Measurements from ENCODE around the gene PPRC1. TPM values are rescaled to one million over a fixed set of nuclear protein-coding genes. Genes with fewer than 3 reads are reported as not detected.

PPRC1 gene
- total RNA-seq, 1 experiment from 2014 or later, result 14.7 TPM

GRCh38 chr10:102117391-102118159 is 15.3 kb upstream of the PPRC1 start:
- DNase-seq (ENCODE audit: low read depth), result peak; percentile 80

- DNase-seq (ENCODE audit: low read depth), result no peak
Observed at GRCh38 chr10:102118867-102119266, 14.0 kb upstream of the PPRC1 start.

- DNase-seq (ENCODE audit: low read depth), result peak; percentile 63
Observed at GRCh38 chr10:102119417-102120141, 13.3 kb upstream of the PPRC1 start.

- peak; percentile 71 for DNase-seq (ENCODE audit: low read depth)
Observed at GRCh38 chr10:102120142-102120990, 12.5 kb upstream of the PPRC1 start, which contains the start of gene LDB1. LDB1 (minus strand) TSS chr10:102120368; CDS start chr10:102120110, 258 bp downstream.

- DNase-seq (ENCODE audit: low read depth), result peak; percentile 62
Observed at GRCh38 chr10:102120991-102121738, 11.7 kb upstream of the PPRC1 start.

- no peak for DNase-seq (ENCODE audit: low read depth)
Observed at GRCh38 chr10:102121739-102122372, 11.0 kb upstream of the PPRC1 start.

- DNase-seq (ENCODE audit: low read depth), result no peak
Observed at GRCh38 chr10:102122450-102122849, 10.4 kb upstream of the PPRC1 start.

- DNase-seq (ENCODE audit: low read depth), result no peak
Observed at GRCh38 chr10:102123223-102123622, 9.6 kb upstream of the PPRC1 start.

- DNase-seq (ENCODE audit: low read depth), result peak; percentile 67
Observed at GRCh38 chr10:102131286-102132170, 1.3 kb upstream of the PPRC1 start.

- no peak for DNase-seq (ENCODE audit: low read depth)
Observed at GRCh38 chr10:102132193-102132562, 662 bp upstream of the PPRC1 start.

- DNase-seq (ENCODE audit: low read depth), result peak; percentile 76
Observed at GRCh38 chr10:102133373-102134195, 744 bp downstream of the PPRC1 start.

- no peak for DNase-seq (ENCODE audit: low read depth)
Observed at GRCh38 chr10:102134416-102134815, 1.6 kb downstream of the PPRC1 start.

- DNase-seq (ENCODE audit: low read depth), result no peak
Observed at GRCh38 chr10:102135956-102136526, 3.2 kb downstream of the PPRC1 start.

GRCh38 chr10:102139281-102140110 is 6.7 kb downstream of the PPRC1 start:
- DNase-seq (ENCODE audit: low read depth), result no peak

- DNase-seq (ENCODE audit: low read depth), result no peak
Observed at GRCh38 chr10:102140218-102140617, 7.4 kb downstream of the PPRC1 start.

- DNase-seq (ENCODE audit: low read depth), result no peak
Observed at GRCh38 chr10:102140913-102141540, 8.2 kb downstream of the PPRC1 start.

- DNase-seq (ENCODE audit: low read depth), result no peak
Observed at GRCh38 chr10:102141583-102142107, 8.8 kb downstream of the PPRC1 start.
